Tibial nerve (tissue), 4 donors: Measurements from ENCODE around the gene PI16.

Source experiments
- CTCF ChIP-seq, 5 experiments: fragments of 200-600 bp in 3 of 5; fragments of 450-650 bp in 2 of 5; sonication (generic) in 3 of 5; IDR thresholded peaks; one replicate each; pipeline ENCODE4 v1.5.1; 2016 to 2019; ENCODE audit warnings: antibody characterized with exemption in 5 of 5, mild to moderate bottlenecking in 3 of 5, moderate library complexity in 2 of 5
- EP300 ChIP-seq, 2 donors: sonication (generic); formaldehyde crosslinking; IDR thresholded peaks; one replicate each; pipeline ENCODE4 v1.6.1; 2017; ENCODE audit warnings: antibody characterized with exemption in 2 of 2, mild to moderate bottlenecking in 1 of 2
- POLR2A ChIP-seq, 2 donors: fragments of 450-650 bp; IDR thresholded peaks; one replicate each; pipeline ENCODE4 v1.6.1; 2017; ENCODE audit warnings: antibody characterized with exemption in 2 of 2, mild to moderate bottlenecking in 2 of 2, moderate library complexity in 2 of 2

- TF ChIP-seq CTCF (IDR thresholded peaks at IDR 0.05) (no peak), EP300 (IDR thresholded peaks at IDR 0.05) (no peak), POLR2A (IDR thresholded peaks at IDR 0.05) (no peak)
Measured at GRCh38 chr6:36933102-36933501, 21.4 kb upstream of the PI16 start.
